ENCODE results near the gene PSMB11.

DNA sequence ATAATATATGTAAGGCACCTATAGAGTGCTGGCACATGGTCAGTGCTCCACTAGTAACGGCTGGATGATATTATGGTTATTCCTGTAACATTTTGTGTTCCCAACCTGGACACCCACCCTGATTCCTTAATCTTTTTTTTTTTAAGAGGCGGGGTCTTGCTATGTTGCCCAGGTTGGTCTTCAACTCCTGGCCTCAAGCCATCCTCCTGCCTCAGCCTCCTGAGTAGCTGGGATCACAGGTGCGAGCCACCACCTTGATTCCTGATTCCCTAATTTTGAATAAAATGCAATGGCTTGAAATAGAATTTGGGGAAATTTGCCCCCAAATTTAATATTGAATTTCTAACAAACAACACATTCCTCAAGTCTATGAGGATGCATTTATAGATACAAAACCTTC, 39.4 kb upstream of the PSMB11 start:
- no peak for TF ChIP-seq CTCF (IDR thresholded peaks at IDR 0.05)
- TF ChIP-seq POLR2A (IDR thresholded peaks at IDR 0.05), result no peak
